SK-N-MC (cell line): ENCODE results near the gene LSP1.

Experiments
- EZH2 ChIP-seq: fragments of 200-600 bp; sonication (generic); IDR thresholded peaks from one replicate; pipeline ENCODE4 v1.6.1; 2017; ENCODE audit warnings: antibody characterized with exemption
- POLR2AphosphoS5 ChIP-seq: IDR thresholded peaks from 2 replicates; pipeline ENCODE4 v1.6.1; 2012; ENCODE audit warnings: mild to moderate bottlenecking, low read depth, low read length, borderline replicate concordance

GRCh38 chr11:1822648-1823375 is 30.1 kb upstream of the LSP1 start:
- TF ChIP-seq EZH2 (no peak), POLR2AphosphoS5 (no peak)
